CD14-positive monocyte (primary cell): Measurements from ENCODE around the gene ZBTB38. TPM values are rescaled to one million over a fixed set of nuclear protein-coding genes. Genes with fewer than 3 reads are reported as not detected.
A peak's percentile ranks its signal among the peaks of the same experiment; 100 is the strongest.

Experiments
- DNase-seq, 3 donors: peaks; one replicate each; pipeline ENCODE4 v3.0.0-alpha.2; 2011 to 2022
- H2AFZ ChIP-seq: 2 replicates; pipeline ENCODE4 v1.6.0; 2012; ENCODE audit warnings: mild to moderate bottlenecking, low read depth, low read length, inconsistent platforms; ENCODE audit not compliant: insufficient read depth, poor library complexity, severe bottlenecking
- H3K27ac ChIP-seq, 2 donors: 1 replicate in 1 of 2; 2 replicates in 1 of 2; pipeline ENCODE4 v1.5.1; 2012 to 2013; ENCODE audit warnings: low read length in 2 of 2, control low read depth in 1 of 2, inconsistent platforms in 1 of 2, low read depth in 1 of 2, mild to moderate bottlenecking in 1 of 2
- H3K27me3 ChIP-seq, 2 donors: one replicate each; pipeline versions ENCODE4 v1.6.0 to v1.6.1; 2011 to 2013; ENCODE audit warnings: low read length in 2 of 2; ENCODE audit not compliant: control insufficient read depth in 2 of 2, insufficient read depth in 2 of 2
- H3K36me3 ChIP-seq, 2 donors: replicated peaks in 1 of 2; 1 replicate in 1 of 2; 2 replicates in 1 of 2; pipeline versions ENCODE4 v1.5.1 to v1.6.1; 2012 to 2013; ENCODE audit warnings: low read length in 2 of 2, control low read depth in 1 of 2, inconsistent platforms in 1 of 2, mild to moderate bottlenecking in 1 of 2; ENCODE audit not compliant: insufficient read depth in 2 of 2, control insufficient read depth in 1 of 2
- H3K4me1 ChIP-seq, 2 donors: 1 replicate in 1 of 2; 2 replicates in 1 of 2; pipeline versions ENCODE4 v1.5.1 to v1.6.1; 2012 to 2013; ENCODE audit warnings: low read length in 2 of 2, control low read depth in 1 of 2, inconsistent platforms in 1 of 2, mild to moderate bottlenecking in 1 of 2, moderate library complexity in 1 of 2; ENCODE audit not compliant: insufficient read depth in 2 of 2, control insufficient read depth in 1 of 2
- H3K4me2 ChIP-seq: replicated peaks from 2 replicates; pipeline ENCODE3; 2012; ENCODE audit warnings: low read length, moderate library complexity, mild to moderate bottlenecking; ENCODE audit not compliant: poor library complexity, severe bottlenecking; ENCODE audit errors: extremely low read depth
- H3K4me3 ChIP-seq, 3 experiments: fragments of 200-600 bp in 1 of 3; sonication (generic) in 1 of 3; replicated peaks in 1 of 3; 1 replicate in 2 of 3; 2 replicates in 1 of 3; pipeline ENCODE4 v1.5.1; 2011 to 2013; ENCODE audit warnings: low read length in 3 of 3, mild to moderate bottlenecking in 3 of 3, control low read depth in 2 of 3, low read depth in 2 of 3, inconsistent platforms in 1 of 3, moderate library complexity in 1 of 3
- H3K79me2 ChIP-seq: 2 replicates; pipeline ENCODE4 v1.6.0; 2012; ENCODE audit warnings: mild to moderate bottlenecking, control low read depth, inconsistent platforms, low read length, moderate library complexity; ENCODE audit not compliant: insufficient read depth
- H3K9ac ChIP-seq: 2 replicates; pipeline ENCODE4 v1.6.0; 2017; ENCODE audit warnings: low read length, mild to moderate bottlenecking; ENCODE audit not compliant: insufficient read depth, poor library complexity, severe bottlenecking
- H3K9me3 ChIP-seq, 2 donors: replicated peaks in 1 of 2; 1 replicate in 1 of 2; 2 replicates in 1 of 2; pipeline versions ENCODE4 v1.5.1 to v1.6.1; 2012 to 2013; ENCODE audit warnings: low read length in 2 of 2, control low read depth in 1 of 2; ENCODE audit not compliant: control insufficient read depth in 1 of 2, insufficient read depth in 1 of 2
- H4K20me1 ChIP-seq: 2 replicates; pipeline ENCODE4 v1.6.0; 2012; ENCODE audit warnings: mild to moderate bottlenecking, low read length, control low read depth, moderate library complexity; ENCODE audit not compliant: insufficient read depth
- H3K27ac Mint-ChIP-seq, 7 donors: one replicate each; pipeline ENCODE4 v1.8.0; 2020; ENCODE audit warnings: mild to moderate bottlenecking in 7 of 7, mixed read lengths in 7 of 7, moderate library complexity in 6 of 7, inconsistent platforms in 2 of 7
- H3K27me3 Mint-ChIP-seq, 3 donors: one replicate each; pipeline ENCODE4 v1.8.0; 2021 to 2022; ENCODE audit warnings: low read depth in 3 of 3, mild to moderate bottlenecking in 3 of 3, mixed read lengths in 3 of 3, moderate library complexity in 3 of 3, inconsistent platforms in 1 of 3
- H3K36me3 Mint-ChIP-seq, 2 donors: one replicate each; pipeline ENCODE4 v1.8.0; 2020; ENCODE audit warnings: mixed read lengths in 2 of 2, inconsistent platforms in 1 of 2, mild to moderate bottlenecking in 1 of 2
- H3K4me1 Mint-ChIP-seq: one replicate; pipeline ENCODE4 v1.8.0; 2020; ENCODE audit warnings: mild to moderate bottlenecking, mixed read lengths
- H3K4me3 Mint-ChIP-seq, 2 donors: one replicate each; pipeline ENCODE4 v1.8.0; 2020; ENCODE audit warnings: mild to moderate bottlenecking in 2 of 2, mixed read lengths in 2 of 2, moderate library complexity in 1 of 2
- H3K9me3 Mint-ChIP-seq, 7 donors: one replicate each; pipeline ENCODE4 v1.8.0; 2020 to 2022; ENCODE audit warnings: mixed read lengths in 7 of 7, mild to moderate bottlenecking in 6 of 7, moderate library complexity in 6 of 7, inconsistent platforms in 2 of 7
- WGBS: methylation state at CpG from one replicate; pipeline ENCODE4 v1.1.5; 2013; ENCODE audit warnings: missing lambda C conversion rate; ENCODE audit not compliant: insufficient coverage; 5-methylcytosine and 5-hydroxymethylcytosine counted together
- intact Hi-C, 2 donors: fragments of 100-400 bp; cut with micrococcal nuclease; formaldehyde crosslinking; loops; one replicate each; pipeline versions ENCODE4 v1.15.0 to v1.15.1; 2023
- polyA plus RNA-seq, 3 donors: library from polyadenylated mRNA; depleted of rRNA in 1 of 3; unstranded in 2 of 3; stranded (reverse) in 1 of 3; fragments of 300-500 nt in 2 of 3; fragments of >200 nt in 1 of 3; fragmentation: Illumina TruSeq in 2 of 3; gene quantifications; 1 replicate in 2 of 3; 2 replicates in 1 of 3; pipeline ENCODE4 v1.2.3, GENCODE V29; 2012 to 2021
- TF ChIP-seq, protein P1 (sequence below): fragments of 200-600 bp; IDR thresholded peaks from one replicate; pipeline ENCODE4 v1.8.0; 2022; ENCODE audit warnings: antibody characterized with exemption, mild to moderate bottlenecking

The ZBTB38 gene
- polyA plus RNA-seq, 3 donors = 3.9 to 28.5 (median 19.0) TPM

DNA sequence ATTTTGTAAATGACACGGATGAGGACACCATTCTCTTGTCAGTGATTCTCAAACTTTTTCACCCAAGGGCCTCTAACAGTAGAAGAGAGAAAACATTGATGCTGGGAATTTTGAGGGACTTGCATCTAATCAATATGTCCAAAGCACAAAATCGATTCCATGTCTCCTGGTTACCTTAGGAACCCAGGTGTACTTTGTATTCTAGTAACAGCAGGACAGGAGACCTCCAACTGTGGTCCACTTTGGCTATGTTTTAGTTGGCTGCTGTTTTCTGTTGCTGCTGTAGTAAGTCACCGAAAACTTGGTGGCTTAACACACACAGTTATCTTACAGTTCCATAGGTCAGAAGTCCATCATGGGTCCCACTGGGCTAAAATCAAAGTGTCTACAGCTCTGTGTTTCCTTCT lies 24.4 kb upstream of the ZBTB38 start:
- no peak overlapping the region for H3K4me2 ChIP-seq
- Mint-ChIP-seq H3K36me3 (no peaks in the 10 kb centered on the region), H3K4me3 (no peak overlapping the region), H3K4me1 (peaks cover 9% of the 10 kb centered on the region), H3K9me3 (peaks cover 0 to 10% (median 4%) of the 10 kb centered on the region in 7 donors), H3K27me3 (peaks cover 0 to 5% (median 2%) of the 10 kb centered on the region in 3 donors), H3K27ac (no peak overlapping the region)
- H3K4me1 ChIP-seq = peaks cover 6 to 8% of the 10 kb centered on the region in 2 donors
- H3K27ac ChIP-seq = no peak overlapping the region
- no peaks in the 10 kb centered on the region for H3K79me2 ChIP-seq
- no peaks in the 10 kb centered on the region for H3K9me3 ChIP-seq
- WGBS = no CpG with 5 or more reads among the region's 3 CpGs
- no peak overlapping the region for H3K9ac ChIP-seq
- DNase-seq = no peak
- no peaks in the 10 kb centered on the region for H4K20me1 ChIP-seq
- TF ChIP-seq, protein P1, sequence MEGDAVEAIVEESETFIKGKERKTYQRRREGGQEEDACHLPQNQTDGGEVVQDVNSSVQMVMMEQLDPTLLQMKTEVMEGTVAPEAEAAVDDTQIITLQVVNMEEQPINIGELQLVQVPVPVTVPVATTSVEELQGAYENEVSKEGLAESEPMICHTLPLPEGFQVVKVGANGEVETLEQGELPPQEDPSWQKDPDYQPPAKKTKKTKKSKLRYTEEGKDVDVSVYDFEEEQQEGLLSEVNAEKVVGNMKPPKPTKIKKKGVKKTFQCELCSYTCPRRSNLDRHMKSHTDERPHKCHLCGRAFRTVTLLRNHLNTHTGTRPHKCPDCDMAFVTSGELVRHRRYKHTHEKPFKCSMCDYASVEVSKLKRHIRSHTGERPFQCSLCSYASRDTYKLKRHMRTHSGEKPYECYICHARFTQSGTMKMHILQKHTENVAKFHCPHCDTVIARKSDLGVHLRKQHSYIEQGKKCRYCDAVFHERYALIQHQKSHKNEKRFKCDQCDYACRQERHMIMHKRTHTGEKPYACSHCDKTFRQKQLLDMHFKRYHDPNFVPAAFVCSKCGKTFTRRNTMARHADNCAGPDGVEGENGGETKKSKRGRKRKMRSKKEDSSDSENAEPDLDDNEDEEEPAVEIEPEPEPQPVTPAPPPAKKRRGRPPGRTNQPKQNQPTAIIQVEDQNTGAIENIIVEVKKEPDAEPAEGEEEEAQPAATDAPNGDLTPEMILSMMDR = no peak
- no peaks in the 10 kb centered on the region for H3K36me3 ChIP-seq
- H3K4me3 ChIP-seq = no peak overlapping the region
- H2AFZ ChIP-seq = no peak overlapping the region
- H3K27me3 ChIP-seq = no peaks in the 10 kb centered on the region
- intact Hi-C loops = no loop called here

- intact Hi-C loops = no loop called here
- Histone ChIP-seq H3K79me2 (no peaks in the 10 kb centered on the region), H4K20me1 (no peaks in the 10 kb centered on the region), H3K4me3 (no peak overlapping the region), H3K36me3 (no peaks in the 10 kb centered on the region), H3K4me1 (peaks cover 6 to 8% of the 10 kb centered on the region in 2 donors), H3K4me2 (no peak overlapping the region), H3K9me3 (no peaks in the 10 kb centered on the region), H3K27ac (no peak overlapping the region), H3K9ac (no peak overlapping the region), H2AFZ (no peak overlapping the region), H3K27me3 (no peaks in the 10 kb centered on the region)
- TF ChIP-seq, protein P1 = no peak
- no peak overlapping the region for H3K4me3 Mint-ChIP-seq
- DNase-seq = no peak
- WGBS = no CpG with 5 or more reads among the region's 2 CpGs
- peaks cover 9% of the 10 kb centered on the region for H3K4me1 Mint-ChIP-seq
- H3K36me3 Mint-ChIP-seq = no peaks in the 10 kb centered on the region
- H3K9me3 Mint-ChIP-seq = peaks cover 0 to 9% (median 6%) of the 10 kb centered on the region in 7 donors
- peaks cover 0 to 5% (median 2%) of the 10 kb centered on the region in 3 donors for H3K27me3 Mint-ChIP-seq
- H3K27ac Mint-ChIP-seq = peak overlapping the region in 1 of 7 donors; percentile 42
Observed at GRCh38 chr3:141345528-141345927, 22.8 kb upstream of the ZBTB38 start.
